Measurements from ENCODE around the gene CCDC18.

The CCDC18 gene

DNA sequence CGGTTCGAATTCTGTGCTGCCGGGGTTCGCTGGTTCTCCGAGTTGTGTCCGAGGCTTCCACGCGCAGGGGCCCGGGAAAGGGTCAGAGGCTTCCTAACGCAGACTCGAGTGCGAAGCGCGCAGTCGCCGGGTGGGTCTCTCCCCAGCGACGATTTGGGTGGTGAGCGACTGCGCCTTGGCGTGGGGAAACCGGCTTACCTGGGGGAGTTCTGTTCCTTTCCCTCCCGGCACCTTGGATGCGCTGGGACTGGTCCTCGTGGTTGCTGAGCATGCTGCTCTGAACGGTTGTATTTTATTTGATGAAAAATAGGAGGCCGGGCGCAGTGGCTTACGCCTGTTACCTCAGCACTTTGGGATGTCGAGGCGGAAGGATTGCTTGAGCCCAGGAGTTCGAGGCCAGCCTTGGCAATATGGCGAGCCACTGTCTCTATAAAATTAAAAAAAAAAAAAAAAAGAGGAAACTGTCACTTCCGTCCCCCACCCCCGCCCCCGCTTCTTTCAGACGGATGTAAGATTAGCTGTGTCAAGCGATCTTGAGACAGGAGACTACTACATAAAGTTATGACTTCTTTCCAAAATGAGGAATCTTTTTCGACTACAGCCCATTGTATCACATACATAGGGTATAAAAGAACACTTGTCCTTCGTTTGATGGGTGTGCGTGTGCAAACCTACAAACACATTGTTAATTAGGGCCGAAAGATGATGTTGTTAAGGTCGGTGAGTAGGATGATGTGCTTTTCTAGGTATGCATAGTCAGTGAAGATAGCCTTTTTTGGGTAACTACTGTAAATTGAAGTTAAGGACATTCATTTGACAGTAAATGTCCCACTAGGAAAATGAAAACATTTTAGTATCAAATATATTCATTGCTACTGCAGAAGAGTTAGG lies at the start of gene CCDC18:
TSS of gene CCDC18 (plus strand) at position 2 of the 891 bp plus-strand sequence. CDS start 2,638 bp downstream, outside the sequence.
- Histone ChIP-seq H3K4me3 (ENCODE audit: low read depth, low read length) (peak within 1 kb of the TSS; percentile 91), H3K4me1 (ENCODE audit: control insufficient read depth, insufficient read depth, low read length, unreplicated experiment) (peaks cover 29% of the 10 kb centered on the region), H3K27ac (ENCODE audit: low read depth, low read length) (peak within 1 kb of the TSS; percentile 96), H2AFZ (ENCODE audit: low read length, unreplicated experiment) (peak within 1 kb of the TSS; percentile 45), H3K27me3 (ENCODE audit: insufficient read depth, low read length) (no peaks in the 10 kb centered on the region), H3K36me3 (ENCODE audit: insufficient read depth, low read length) (0 out of 2 replicates have a peak, but pooled peaks cover 6% of the 10 kb centered on the region), H3K79me2 (ENCODE audit: control insufficient read depth, insufficient read depth, low read length, unreplicated experiment) (peaks cover 58% of the 10 kb centered on the region)

DNA sequence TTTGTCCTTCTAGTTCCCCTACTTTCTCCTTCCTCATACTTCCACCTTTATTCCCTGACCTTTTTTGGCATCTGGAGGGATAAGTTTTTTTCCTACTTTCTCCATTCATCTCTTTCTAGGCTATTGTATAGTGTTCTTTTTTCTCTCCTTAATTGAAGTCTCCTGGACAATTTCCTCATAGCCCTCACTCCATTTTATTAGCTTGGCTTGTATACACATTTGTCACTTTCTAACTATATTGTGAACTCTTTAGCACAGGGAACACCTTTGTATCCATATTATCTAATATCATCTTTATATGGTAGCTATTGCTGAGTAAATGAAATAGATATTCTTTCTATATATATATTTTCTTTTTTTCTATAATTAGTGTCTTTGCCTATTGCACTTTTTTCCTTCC lies 47.9 kb upstream of the CCDC18 start:
- Histone ChIP-seq H3K27ac (ENCODE audit: low read depth, low read length) (no peak overlapping the region), H3K4me1 (ENCODE audit: control insufficient read depth, insufficient read depth, low read length, unreplicated experiment) (no peaks in the 10 kb centered on the region), H3K79me2 (ENCODE audit: control insufficient read depth, insufficient read depth, low read length, unreplicated experiment) (no peaks in the 10 kb centered on the region), H3K4me3 (ENCODE audit: low read depth, low read length) (no peak overlapping the region), H3K27me3 (ENCODE audit: insufficient read depth, low read length) (no peaks in the 10 kb centered on the region), H3K36me3 (ENCODE audit: insufficient read depth, low read length) (peaks cover 20% of the 10 kb centered on the region), H2AFZ (ENCODE audit: low read length, unreplicated experiment) (no peak overlapping the region)

- no peaks in the 10 kb centered on the region for H3K27me3 ChIP-seq (ENCODE audit: insufficient read depth, low read length)
- H3K4me3 ChIP-seq (ENCODE audit: low read depth, low read length): no peak overlapping the region
- H3K36me3 ChIP-seq (ENCODE audit: insufficient read depth, low read length): peaks cover 12% of the 10 kb centered on the region
- H2AFZ ChIP-seq (ENCODE audit: low read length, unreplicated experiment): no peak overlapping the region
- peaks cover 6% of the 10 kb centered on the region for H3K4me1 ChIP-seq (ENCODE audit: control insufficient read depth, insufficient read depth, low read length, unreplicated experiment)
- no peaks in the 10 kb centered on the region for H3K79me2 ChIP-seq (ENCODE audit: control insufficient read depth, insufficient read depth, low read length, unreplicated experiment)
- no peak overlapping the region for H3K27ac ChIP-seq (ENCODE audit: low read depth, low read length)
Observed at GRCh38 chr1:93136445-93136844, 44.1 kb upstream of the CCDC18 start.

DNA sequence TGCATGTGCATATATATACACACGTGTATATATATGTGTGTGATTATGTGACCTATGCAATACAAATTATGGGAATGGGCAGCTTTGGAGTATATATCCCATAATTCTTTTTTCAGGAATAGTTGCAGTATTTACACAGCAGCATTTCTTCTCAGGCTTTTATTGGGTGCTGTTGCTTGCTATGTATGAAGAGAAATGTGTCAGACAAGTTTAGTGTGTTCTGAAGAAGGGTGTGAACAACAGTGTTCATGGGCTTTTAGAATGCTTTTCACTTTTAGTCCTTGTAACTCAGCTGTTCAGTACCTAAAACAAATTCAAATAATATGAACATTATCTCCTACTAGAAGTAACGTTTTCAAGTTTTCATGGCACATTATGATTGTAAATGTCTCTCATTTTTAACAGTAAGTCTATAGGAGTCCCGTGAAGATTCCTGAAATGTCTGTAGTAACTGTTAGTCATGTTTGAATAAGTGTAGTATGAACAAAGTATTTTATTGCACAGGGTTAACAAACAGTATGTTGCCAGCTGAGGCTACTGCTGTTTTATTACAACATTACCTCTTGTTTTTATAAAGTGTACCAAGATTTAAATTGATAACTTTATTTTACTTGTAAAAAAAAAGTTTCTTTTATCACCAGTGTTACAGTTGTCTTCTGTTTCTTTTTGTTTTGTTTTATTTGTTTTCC lies 42.8 kb upstream of the CCDC18 start:
- H3K4me1 ChIP-seq (ENCODE audit: control insufficient read depth, insufficient read depth, low read length, unreplicated experiment): peaks cover 6% of the 10 kb centered on the region
- H3K27me3 ChIP-seq (ENCODE audit: insufficient read depth, low read length): no peaks in the 10 kb centered on the region
- H3K27ac ChIP-seq (ENCODE audit: low read depth, low read length): no peak overlapping the region
- no peaks in the 10 kb centered on the region for H3K79me2 ChIP-seq (ENCODE audit: control insufficient read depth, insufficient read depth, low read length, unreplicated experiment)
- no peak overlapping the region for H3K4me3 ChIP-seq (ENCODE audit: low read depth, low read length)
- peaks cover 12% of the 10 kb centered on the region for H3K36me3 ChIP-seq (ENCODE audit: insufficient read depth, low read length)
- no peak overlapping the region for H2AFZ ChIP-seq (ENCODE audit: low read length, unreplicated experiment)

DNA sequence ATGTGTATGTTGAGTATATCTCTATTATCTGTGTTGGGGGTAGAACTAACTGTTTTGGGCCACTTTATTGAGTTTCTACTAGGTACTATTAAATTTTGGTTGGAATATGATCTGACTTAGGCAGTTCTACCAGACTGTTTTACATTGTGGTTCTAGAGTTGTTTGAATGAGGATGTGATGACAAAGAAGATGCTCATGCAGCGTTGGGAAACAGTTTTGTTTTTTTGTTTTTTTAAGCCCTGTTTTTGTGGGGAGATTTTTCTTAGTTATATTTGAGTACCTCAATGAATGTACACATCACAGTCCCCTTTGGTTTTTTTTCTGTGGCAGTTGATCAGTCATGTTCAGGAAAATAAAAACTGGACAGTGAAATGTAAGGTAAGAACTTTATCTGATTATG lies 40.4 kb upstream of the CCDC18 start:
- peaks cover 12% of the 10 kb centered on the region for H3K36me3 ChIP-seq (ENCODE audit: insufficient read depth, low read length)

GRCh38 chr1:93142161-93142560 lies 38.4 kb upstream of the CCDC18 start:
- no peaks in the 10 kb centered on the region for H3K27me3 ChIP-seq (ENCODE audit: insufficient read depth, low read length)
- H2AFZ ChIP-seq (ENCODE audit: low read length, unreplicated experiment): no peak overlapping the region
- peaks cover 6% of the 10 kb centered on the region for H3K4me1 ChIP-seq (ENCODE audit: control insufficient read depth, insufficient read depth, low read length, unreplicated experiment)
- no peak overlapping the region for H3K4me3 ChIP-seq (ENCODE audit: low read depth, low read length)
- H3K27ac ChIP-seq (ENCODE audit: low read depth, low read length): no peak overlapping the region
- H3K79me2 ChIP-seq (ENCODE audit: control insufficient read depth, insufficient read depth, low read length, unreplicated experiment): no peaks in the 10 kb centered on the region
- H3K36me3 ChIP-seq (ENCODE audit: insufficient read depth, low read length): peaks cover 1% of the 10 kb centered on the region; the same call in 1 of the 2 replicates

More for the DNA sequence above, 40.4 kb upstream of the CCDC18 start:
- Histone ChIP-seq H2AFZ (ENCODE audit: low read length, unreplicated experiment) (no peak overlapping the region), H3K79me2 (ENCODE audit: control insufficient read depth, insufficient read depth, low read length, unreplicated experiment) (no peaks in the 10 kb centered on the region), H3K27me3 (ENCODE audit: insufficient read depth, low read length) (no peaks in the 10 kb centered on the region), H3K27ac (ENCODE audit: low read depth, low read length) (peak overlapping the region; percentile 33; the same call in 1 of the 2 replicates), H3K4me1 (ENCODE audit: control insufficient read depth, insufficient read depth, low read length, unreplicated experiment) (peaks cover 6% of the 10 kb centered on the region), H3K4me3 (ENCODE audit: low read depth, low read length) (no peak overlapping the region)

DNA sequence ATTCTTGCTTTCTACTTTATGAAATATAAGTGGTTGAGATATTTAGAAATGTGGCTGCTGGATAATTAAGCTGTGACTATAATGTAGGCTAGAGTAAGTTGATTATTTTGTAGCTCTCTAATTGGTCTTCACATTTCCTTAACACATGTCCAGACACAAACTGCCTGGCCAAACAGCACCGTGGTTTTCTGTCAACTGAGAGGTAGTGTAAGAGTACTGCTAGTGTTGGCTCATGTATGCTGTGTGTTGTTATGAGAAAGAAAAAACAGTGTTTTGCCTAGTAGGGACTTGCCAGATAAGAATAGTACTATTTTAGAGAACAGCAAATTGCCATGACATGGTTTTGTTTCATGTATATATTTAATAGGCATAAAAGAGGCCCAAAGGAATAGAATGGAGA lies 37.4 kb upstream of the CCDC18 start:
- Histone ChIP-seq H3K79me2 (ENCODE audit: control insufficient read depth, insufficient read depth, low read length, unreplicated experiment) (no peaks in the 10 kb centered on the region), H2AFZ (ENCODE audit: low read length, unreplicated experiment) (no peak overlapping the region), H3K36me3 (ENCODE audit: insufficient read depth, low read length) (0 out of 2 replicates have a peak, but pooled peaks cover under 1% of the 10 kb centered on the region), H3K4me1 (ENCODE audit: control insufficient read depth, insufficient read depth, low read length, unreplicated experiment) (peaks cover 6% of the 10 kb centered on the region), H3K27me3 (ENCODE audit: insufficient read depth, low read length) (no peaks in the 10 kb centered on the region), H3K4me3 (ENCODE audit: low read depth, low read length) (no peak overlapping the region), H3K27ac (ENCODE audit: low read depth, low read length) (no peak overlapping the region)

DNA sequence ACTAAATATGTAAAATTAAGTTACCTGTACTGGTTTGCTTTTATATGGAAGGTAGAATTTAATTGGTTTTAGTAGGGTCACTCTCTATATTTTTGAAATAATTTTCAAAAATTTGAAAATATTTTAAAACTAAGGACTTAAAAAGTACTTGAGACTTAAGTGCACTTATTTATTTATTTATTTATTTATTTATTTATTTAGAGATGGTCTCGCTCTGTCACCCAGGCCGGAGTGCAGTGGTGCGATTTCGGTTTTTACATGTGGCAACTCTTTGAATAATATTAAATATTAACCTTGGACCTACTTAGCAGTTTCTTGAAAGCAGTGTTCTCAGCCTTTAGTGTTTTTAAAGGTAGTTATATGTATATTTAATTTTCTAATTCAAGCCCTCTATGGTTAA lies 36.8 kb upstream of the CCDC18 start:
- H3K27me3 ChIP-seq (ENCODE audit: insufficient read depth, low read length): no peaks in the 10 kb centered on the region
- peaks cover 6% of the 10 kb centered on the region for H3K4me1 ChIP-seq (ENCODE audit: control insufficient read depth, insufficient read depth, low read length, unreplicated experiment)
- no peaks in the 10 kb centered on the region for H3K79me2 ChIP-seq (ENCODE audit: control insufficient read depth, insufficient read depth, low read length, unreplicated experiment)
- 0 out of 2 replicates have a peak, but pooled peaks cover 4% of the 10 kb centered on the region for H3K36me3 ChIP-seq (ENCODE audit: insufficient read depth, low read length)
- H3K4me3 ChIP-seq (ENCODE audit: low read depth, low read length): no peak overlapping the region
- H3K27ac ChIP-seq (ENCODE audit: low read depth, low read length): no peak overlapping the region
- no peak overlapping the region for H2AFZ ChIP-seq (ENCODE audit: low read length, unreplicated experiment)

GRCh38 chr1:93148001-93148400 lies 32.5 kb upstream of the CCDC18 start:
- H3K4me3 ChIP-seq (ENCODE audit: low read depth, low read length): no peak overlapping the region
- no peaks in the 10 kb centered on the region for H3K79me2 ChIP-seq (ENCODE audit: control insufficient read depth, insufficient read depth, low read length, unreplicated experiment)
- no peaks in the 10 kb centered on the region for H3K4me1 ChIP-seq (ENCODE audit: control insufficient read depth, insufficient read depth, low read length, unreplicated experiment)
- no peaks in the 10 kb centered on the region for H3K27me3 ChIP-seq (ENCODE audit: insufficient read depth, low read length)
- H3K36me3 ChIP-seq (ENCODE audit: insufficient read depth, low read length): peaks cover 18% of the 10 kb centered on the region
- H2AFZ ChIP-seq (ENCODE audit: low read length, unreplicated experiment): no peak overlapping the region
- no peak overlapping the region; the same call in 1 of the 2 replicates for H3K27ac ChIP-seq (ENCODE audit: low read depth, low read length)

DNA sequence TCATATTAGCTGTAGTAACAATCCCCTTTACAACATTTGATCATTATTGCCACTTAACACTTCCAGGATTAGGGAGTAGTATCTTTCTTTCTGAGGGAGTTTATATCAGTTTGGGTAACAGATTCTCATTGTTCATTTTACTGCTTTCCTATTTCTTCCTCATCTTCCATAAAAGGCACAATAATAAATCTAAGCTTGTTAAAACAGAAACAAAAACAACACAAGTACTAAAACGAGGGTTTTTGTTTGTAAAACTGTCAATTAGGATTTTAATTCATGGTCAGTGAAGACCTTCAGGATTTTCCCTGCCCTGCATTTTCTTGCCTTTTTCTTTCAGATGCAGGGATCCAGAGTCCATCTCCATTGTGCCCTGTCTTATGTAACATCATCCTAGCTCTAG lies 29.8 kb upstream of the CCDC18 start:
- H3K36me3 ChIP-seq (ENCODE audit: insufficient read depth, low read length): peaks cover 32% of the 10 kb centered on the region
- no peak overlapping the region for H2AFZ ChIP-seq (ENCODE audit: low read length, unreplicated experiment)
- peaks cover 10% of the 10 kb centered on the region for H3K79me2 ChIP-seq (ENCODE audit: control insufficient read depth, insufficient read depth, low read length, unreplicated experiment)
- H3K27me3 ChIP-seq (ENCODE audit: insufficient read depth, low read length): no peaks in the 10 kb centered on the region
- H3K4me3 ChIP-seq (ENCODE audit: low read depth, low read length): no peak overlapping the region
- H3K4me1 ChIP-seq (ENCODE audit: control insufficient read depth, insufficient read depth, low read length, unreplicated experiment): peaks cover 9% of the 10 kb centered on the region
- no peak overlapping the region for H3K27ac ChIP-seq (ENCODE audit: low read depth, low read length)

Data from ACC112 (cell line).